ENCODE data around the gene RFT1. TPM values are rescaled to one million over a fixed set of nuclear protein-coding genes. Genes with fewer than 3 reads are reported as not detected.
"Not testable (repeated sequence)": the region's sequence is repeated elsewhere in the genome, so short reads cannot be mapped to it uniquely, and the experiment has no call there.

RFT1 gene
- total RNA-seq, 1 experiment from 2014 or later: 35.7 TPM

GRCh38 chr3:53056442-53056841, 73.8 kb downstream of the RFT1 start:
- Histone ChIP-seq H3K4me3 (ENCODE audit: low read depth, low read length) (no peak overlapping the region), H3K27me3 (replicated peaks; ENCODE audit: control insufficient read depth, insufficient read depth, low read length) (no peaks in the 10 kb centered on the region), H3K9me3 (no peaks in the 10 kb centered on the region), H3K4me1 (no peaks in the 10 kb centered on the region), H3K36me3 (ENCODE audit: control insufficient read depth, insufficient read depth, low read length) (no peaks in the 10 kb centered on the region)
- no peaks in the 10 kb centered on the region for H3K27me3 Mint-ChIP-seq (ENCODE audit: insufficient read depth, unreplicated experiment)
- H3K36me3 Mint-ChIP-seq (ENCODE audit: insufficient read depth, unreplicated experiment): no peaks in the 10 kb centered on the region
- H3K4me1 Mint-ChIP-seq (ENCODE audit: low read depth, unreplicated experiment): no peaks in the 10 kb centered on the region
- POLR2A ChIA-PET: no interaction called here
- peak; percentile 52 to 75 for TF ChIP-seq CTCF (IDR thresholded peaks at IDR 0.05; ENCODE audit: insufficient read depth in 1 of 2, low read depth in 1 of 2, low read length in 1 of 2, severe bottlenecking in 1 of 2, unreplicated experiment in 1 of 2)
- H3K27ac Mint-ChIP-seq (ENCODE audit: unreplicated experiment): no peak overlapping the region
- CTCF ChIA-PET: no interaction called here
- DNase-seq: peak; percentile 59 to 61
- BruUV-seq (replicated peaks): no TSS peak
- H3K4me3 Mint-ChIP-seq (ENCODE audit: unreplicated experiment): no peak overlapping the region
- intact Hi-C loops (cut with micrococcal nuclease; ENCODE audit: unreplicated experiment): no loop called here
- H3K9me3 Mint-ChIP-seq (ENCODE audit: unreplicated experiment): no peaks in the 10 kb centered on the region

- CTCF ChIA-PET; H3K9me3 ChIP-seq; intact Hi-C loops (cut with micrococcal nuclease; ENCODE audit: unreplicated experiment); DNase-seq; H3K36me3 Mint-ChIP-seq (ENCODE audit: insufficient read depth, unreplicated experiment); H3K9me3 Mint-ChIP-seq (ENCODE audit: unreplicated experiment); H3K27ac Mint-ChIP-seq (ENCODE audit: unreplicated experiment); H3K4me3 Mint-ChIP-seq (ENCODE audit: unreplicated experiment); H3K27me3 Mint-ChIP-seq (ENCODE audit: insufficient read depth, unreplicated experiment); H3K4me1 Mint-ChIP-seq (ENCODE audit: low read depth, unreplicated experiment); H3K27me3 ChIP-seq (replicated peaks; ENCODE audit: control insufficient read depth, insufficient read depth, low read length); H3K36me3 ChIP-seq (ENCODE audit: control insufficient read depth, insufficient read depth, low read length); H3K4me3 ChIP-seq (ENCODE audit: low read depth, low read length); H3K4me1 ChIP-seq; BruUV-seq (replicated peaks): not testable (repeated sequence)
- POLR2A ChIA-PET: interaction anchor here (0.7 kb wide), 1 partner anchor 71 kb away, joined by 6 read pairs; no protein-coding TSS in a partner anchor
Observed at GRCh38 chr3:53054233-53054632, 76.0 kb downstream of the RFT1 start.

DNA sequence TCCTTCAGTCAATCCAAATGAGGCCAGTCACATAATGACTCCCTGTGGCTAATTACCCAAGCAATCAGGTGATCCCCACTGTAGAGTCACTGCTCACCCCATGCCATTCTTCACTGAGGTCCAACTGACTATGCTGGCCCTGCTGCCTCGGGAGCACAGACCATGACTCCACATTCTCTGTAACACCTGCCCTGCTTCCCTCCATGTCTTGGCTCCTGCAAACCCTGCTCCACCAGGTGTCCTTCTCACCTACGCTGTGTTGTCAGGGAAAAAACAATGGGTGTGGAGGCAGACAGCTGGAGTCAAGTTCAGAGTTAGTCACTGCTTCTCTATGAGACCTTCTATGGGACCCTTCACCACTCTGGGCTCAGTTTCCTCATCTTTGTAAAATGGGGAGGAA, 78.3 kb downstream of the RFT1 start:
- Mint-ChIP-seq H3K4me3 (ENCODE audit: unreplicated experiment) (no peak overlapping the region), H3K36me3 (ENCODE audit: insufficient read depth, unreplicated experiment) (peaks cover 6% of the 10 kb centered on the region), H3K27ac (ENCODE audit: unreplicated experiment) (no peak overlapping the region), H3K4me1 (ENCODE audit: low read depth, unreplicated experiment) (no peaks in the 10 kb centered on the region), H3K27me3 (ENCODE audit: insufficient read depth, unreplicated experiment) (no peaks in the 10 kb centered on the region), H3K9me3 (ENCODE audit: unreplicated experiment) (no peaks in the 10 kb centered on the region)
- no peaks in the 10 kb centered on the region for H3K36me3 ChIP-seq (ENCODE audit: control insufficient read depth, insufficient read depth, low read length)
- no peaks in the 10 kb centered on the region for H3K27me3 ChIP-seq (replicated peaks; ENCODE audit: control insufficient read depth, insufficient read depth, low read length)
- DNase-seq: no peak
- TF ChIP-seq CTCF (IDR thresholded peaks at IDR 0.05; ENCODE audit: insufficient read depth in 1 of 2, low read depth in 1 of 2, low read length in 1 of 2, severe bottlenecking in 1 of 2, unreplicated experiment in 1 of 2): no peak
- intact Hi-C loops (cut with micrococcal nuclease; ENCODE audit: unreplicated experiment): no loop called here
- BruUV-seq (replicated peaks): no TSS peak
- ChIA-PET CTCF (no interaction called here), POLR2A (interaction anchor here (0.7 kb wide), 1 partner anchor 16 kb away, joined by 3 read pairs; no protein-coding TSS in a partner anchor)
- H3K4me3 ChIP-seq (ENCODE audit: low read depth, low read length): no peak overlapping the region
- no peaks in the 10 kb centered on the region for H3K4me1 ChIP-seq
- H3K9me3 ChIP-seq: no peaks in the 10 kb centered on the region

DNA sequence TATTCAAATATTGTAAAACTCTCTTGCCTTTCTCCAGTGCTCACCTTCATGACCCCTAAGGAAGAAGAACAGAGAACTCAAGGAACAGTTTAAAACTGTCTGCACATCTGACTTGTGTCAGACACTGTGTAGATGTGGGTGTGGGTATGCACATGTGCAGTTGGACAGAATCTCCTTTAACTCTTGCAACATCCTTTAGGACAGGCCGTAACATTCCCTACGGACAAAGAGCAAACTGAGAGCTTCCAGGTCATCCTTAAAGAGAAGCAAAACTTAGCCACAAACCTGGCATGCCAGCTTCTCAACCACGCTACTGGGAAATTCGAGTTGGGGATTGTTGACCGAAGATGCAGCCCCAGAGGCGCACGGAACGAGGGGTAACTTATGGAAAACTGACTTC, 80.2 kb downstream of the RFT1 start:
- ChIA-PET POLR2A (no interaction called here), CTCF (interaction anchor here (0.6 kb wide), 2 partner anchors 19 to 171 kb away, joined by 3 to 10 read pairs; no protein-coding TSS in a partner anchor)
- intact Hi-C loops (cut with micrococcal nuclease; ENCODE audit: unreplicated experiment): loop anchor here (5.0 to 10.0 kb wide), 3 partner anchors 58 to 515 kb away; partner anchors contain the start of genes NT5DC2 and UQCC5
- Histone ChIP-seq H3K9me3 (no peaks in the 10 kb centered on the region), H3K27me3 (replicated peaks; ENCODE audit: control insufficient read depth, insufficient read depth, low read length) (no peaks in the 10 kb centered on the region), H3K4me1 (no peaks in the 10 kb centered on the region), H3K4me3 (ENCODE audit: low read depth, low read length) (no peak overlapping the region), H3K36me3 (ENCODE audit: control insufficient read depth, insufficient read depth, low read length) (no peaks in the 10 kb centered on the region)
- Mint-ChIP-seq H3K36me3 (ENCODE audit: insufficient read depth, unreplicated experiment) (peaks cover 15% of the 10 kb centered on the region), H3K27me3 (ENCODE audit: insufficient read depth, unreplicated experiment) (no peaks in the 10 kb centered on the region), H3K9me3 (ENCODE audit: unreplicated experiment) (no peaks in the 10 kb centered on the region), H3K4me1 (ENCODE audit: low read depth, unreplicated experiment) (no peaks in the 10 kb centered on the region), H3K4me3 (ENCODE audit: unreplicated experiment) (no peak overlapping the region), H3K27ac (ENCODE audit: unreplicated experiment) (no peak overlapping the region)
- no peak for DNase-seq
- TF ChIP-seq CTCF (IDR thresholded peaks at IDR 0.05; ENCODE audit: insufficient read depth in 1 of 2, low read depth in 1 of 2, low read length in 1 of 2, severe bottlenecking in 1 of 2, unreplicated experiment in 1 of 2): no peak
- BruUV-seq (replicated peaks): no TSS peak

Data from Caco-2 (cell line).